Activated CD4-positive, alpha-beta T cell treated with anti-CD3 and anti-CD28 coated beads, Interleukin-2, Interleukin-4, amounts not matched to agents 100 ng/mL and 50 ng/mL, durations not matched to agents 16 hours and 8 hours (primary cell): ENCODE data around the gene GNG14.
"Not testable (repeated sequence)": the region's sequence is repeated elsewhere in the genome, so short reads cannot be mapped to it uniquely, and the experiment has no call there.

Experiments used
- DNase-seq: peaks from one replicate; pipeline ENCODE4 v3.0.0-alpha.2; 2020; ENCODE audit warnings: low spot score

The GNG14 gene

DNA sequence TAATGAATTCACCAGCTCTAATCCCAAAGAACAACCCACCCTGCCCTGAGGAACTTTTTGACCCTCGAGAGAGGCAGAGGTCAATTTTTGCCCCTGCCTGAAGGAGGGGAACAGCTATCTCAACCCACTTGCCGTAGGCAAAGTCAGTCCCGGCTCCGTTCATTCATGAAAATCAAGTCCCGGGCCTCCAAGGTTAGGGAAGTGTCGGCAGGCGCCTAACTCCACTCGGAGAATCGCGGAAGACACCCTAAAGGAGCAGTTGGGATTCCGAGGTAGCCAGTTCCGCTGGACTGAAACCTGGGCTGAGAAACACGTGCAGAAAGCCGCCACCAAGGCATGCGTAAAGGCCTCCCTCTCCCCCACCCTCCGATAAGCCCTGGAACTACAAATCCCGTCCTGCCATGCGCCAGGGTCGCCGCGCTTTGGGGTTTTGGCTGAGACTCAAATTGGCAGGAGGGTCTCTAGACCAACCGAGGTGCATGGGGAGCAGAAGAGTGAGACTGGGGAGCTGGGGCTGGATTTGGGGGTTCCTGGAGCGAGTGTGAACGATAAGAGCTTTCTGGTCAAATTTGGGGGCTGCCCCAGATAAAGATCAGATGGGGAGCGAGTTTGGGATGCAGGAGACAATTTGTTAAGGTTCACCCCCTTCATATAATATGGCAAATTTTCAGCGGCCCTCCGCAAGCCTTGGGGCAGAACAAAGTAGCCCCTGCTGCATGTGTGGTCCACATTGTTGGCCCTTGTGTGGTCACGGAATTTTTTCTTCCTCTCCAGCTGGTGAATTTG is 36.0 kb downstream of the GNG14 start, which contains the start of gene TNPO2:
Gene TNPO2, minus strand, starts transcription at position 292 of the 786 bp plus-strand sequence. CDS start 2,955 bp downstream, outside the sequence.
- DNase-seq, result peak; percentile 86

DNA sequence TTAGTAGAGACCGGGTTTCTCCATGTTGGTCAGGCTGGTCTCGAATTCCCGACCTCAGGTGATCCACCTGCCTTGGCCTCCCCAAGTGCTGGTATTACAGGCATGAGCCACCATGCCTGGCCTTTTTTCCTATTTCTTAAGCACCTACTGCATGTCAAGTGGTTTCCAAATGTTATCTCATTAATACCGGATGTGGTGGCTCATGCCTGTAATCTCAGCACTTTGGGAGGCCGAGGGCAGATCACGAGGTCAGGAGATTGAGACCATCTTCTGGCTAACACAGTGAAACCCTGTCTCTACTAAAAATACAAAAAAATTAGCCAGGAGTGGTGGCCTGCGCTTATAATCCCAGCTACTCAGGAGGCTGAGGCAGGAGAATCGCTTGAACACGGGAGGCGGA is 37.8 kb downstream of the GNG14 start:
- DNase-seq, result not testable (repeated sequence)

DNA sequence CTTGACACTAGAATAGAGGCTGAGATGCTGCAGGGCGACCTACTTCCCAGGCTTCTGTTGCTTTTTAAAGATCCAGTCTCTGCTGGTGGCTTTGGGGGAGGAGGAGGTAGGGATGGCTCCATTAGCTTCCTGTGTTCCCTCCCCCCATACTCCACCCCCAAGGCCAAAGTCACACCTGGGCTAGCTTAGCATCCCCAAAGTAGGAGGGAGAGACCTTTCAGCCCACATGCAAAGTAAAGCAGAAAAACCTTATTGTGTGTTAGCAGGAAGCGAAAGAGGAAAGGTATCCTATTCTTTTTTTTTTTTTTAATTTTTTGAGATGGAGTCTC is 39.2 kb downstream of the GNG14 start:
- DNase-seq, result no peak

DNA sequence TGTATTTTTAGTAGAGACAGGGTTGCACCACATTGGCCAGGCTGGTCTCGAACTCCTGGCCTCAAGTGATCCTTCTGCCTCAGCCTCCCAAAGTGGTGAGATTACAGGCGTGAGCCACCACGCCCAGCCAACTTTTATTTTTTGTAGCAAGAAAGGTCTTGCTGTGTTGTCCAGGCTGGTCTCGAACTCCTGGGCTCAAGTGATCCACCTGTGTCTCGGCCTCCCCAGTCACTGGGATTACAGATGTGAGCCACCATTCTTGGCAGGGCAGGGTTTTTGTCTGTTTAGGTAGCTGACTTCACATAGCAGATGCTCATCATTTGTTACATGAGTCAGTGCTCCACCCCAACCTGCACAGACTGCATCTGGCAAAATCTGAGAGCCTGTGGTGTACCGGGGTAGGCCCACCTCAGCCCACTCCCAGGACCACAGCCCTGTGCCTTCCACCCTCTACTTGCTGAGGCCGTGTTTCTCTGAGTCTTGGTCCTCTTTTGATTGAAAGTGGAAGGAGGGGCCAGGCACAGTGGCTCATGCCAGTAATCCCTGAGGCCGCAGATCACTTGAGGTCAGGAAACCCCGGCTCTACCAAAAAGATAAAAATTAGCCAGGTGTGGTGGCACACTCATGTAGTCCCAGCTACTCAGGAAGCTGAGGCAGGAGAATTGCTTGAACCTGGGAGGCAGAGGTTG is 40.1 kb downstream of the GNG14 start:
- DNase-seq, result no peak

- no peak for DNase-seq
Observed at GRCh38 chr19:12730064-12730463, 42.3 kb downstream of the GNG14 start.

- no peak for DNase-seq
Observed at GRCh38 chr19:12731337-12731736, 43.5 kb downstream of the GNG14 start.

- peak; percentile 78 for DNase-seq
Observed at GRCh38 chr19:12733369-12734214, 45.8 kb downstream of the GNG14 start.

DNA sequence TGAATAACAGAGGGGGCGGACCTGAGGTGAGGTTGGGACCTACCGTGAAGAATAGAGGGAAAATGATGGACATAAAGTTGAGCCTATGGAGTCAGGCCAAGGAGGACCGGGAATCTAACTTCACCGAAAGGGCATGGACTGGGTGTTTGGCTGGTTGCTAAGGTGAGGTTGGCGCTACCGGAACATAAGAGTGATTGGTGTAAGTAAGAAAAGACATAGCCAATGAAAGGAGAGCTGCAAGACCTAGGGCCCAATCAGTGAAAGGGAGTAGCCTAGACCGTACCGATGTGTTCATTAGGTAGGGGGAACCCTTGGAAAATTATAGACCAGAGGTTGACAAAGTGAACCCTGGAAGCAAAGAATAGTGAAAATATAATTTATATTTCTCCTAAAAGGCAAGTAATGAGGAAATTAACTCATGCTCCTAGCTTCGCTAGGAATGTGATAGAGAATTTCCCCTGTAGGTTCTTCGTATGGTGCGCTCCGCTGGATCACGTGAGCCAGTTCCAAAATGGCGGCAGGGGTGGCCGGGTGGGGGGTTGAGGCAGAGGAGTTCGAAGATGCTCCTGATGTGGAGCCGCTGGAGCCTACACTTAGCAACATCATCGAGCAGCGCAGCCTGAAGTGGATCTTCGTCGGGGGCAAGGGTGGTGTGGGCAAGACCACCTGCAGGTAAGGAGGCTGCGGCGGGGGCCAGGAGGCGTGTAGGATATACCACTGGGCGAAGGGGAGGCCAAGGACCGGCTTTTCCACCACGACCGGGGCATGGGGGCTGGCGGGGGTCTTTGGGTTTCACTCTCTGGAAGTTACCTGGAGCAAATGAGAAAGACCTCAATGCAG is 49.4 kb downstream of the GNG14 start, which contains the start of gene GET3:
Gene GET3, plus strand, starts transcription at position 503 of the 840 bp plus-strand sequence. Its CDS starts 9 bp downstream, at position 512.
- DNase-seq, result peak; percentile 93

- no peak for DNase-seq
Observed at GRCh38 chr19:12737835-12738351, 50.1 kb downstream of the GNG14 start.
